Suprapubic skin (tissue), 4 donors: ENCODE results near the gene DCLK2.

ENCODE experiments used
- CTCF ChIP-seq, 2 donors: fragments of 200-600 bp in 1 of 2; fragments of 450-650 bp in 1 of 2; sonication (generic) in 1 of 2; IDR thresholded peaks; one replicate each; pipeline ENCODE4 v1.5.1; 2016 to 2019; ENCODE audit warnings: antibody characterized with exemption in 2 of 2, mild to moderate bottlenecking in 1 of 2, moderate library complexity in 1 of 2
- EP300 ChIP-seq: sonication (generic); formaldehyde crosslinking; IDR thresholded peaks from one replicate; pipeline ENCODE4 v1.6.1; 2017; ENCODE audit warnings: antibody characterized with exemption
- POLR2A ChIP-seq, 2 donors: fragments of 450-650 bp; IDR thresholded peaks; one replicate each; pipeline ENCODE4 v1.6.1; 2017; ENCODE audit warnings: antibody characterized with exemption in 2 of 2, mild to moderate bottlenecking in 2 of 2, moderate library complexity in 2 of 2
- POLR2AphosphoS5 ChIP-seq, 3 donors: sonication (generic); formaldehyde crosslinking; IDR thresholded peaks; one replicate each; pipeline ENCODE4 v1.6.1; 2017; ENCODE audit warnings: antibody characterized with exemption in 3 of 3

GRCh38 chr4:150265806-150266205, 187.6 kb downstream of the DCLK2 start:
- no peak for TF ChIP-seq POLR2AphosphoS5 (IDR thresholded peaks at IDR 0.05)
- TF ChIP-seq CTCF (IDR thresholded peaks at IDR 0.05): no peak
- no peak for TF ChIP-seq POLR2A (IDR thresholded peaks at IDR 0.05)
- TF ChIP-seq EP300: no peak
